HL-60 (cell line): Measurements from ENCODE around the gene FGF22.
"Not testable (repeated sequence)": the region's sequence is repeated elsewhere in the genome, so short reads cannot be mapped to it uniquely, and the experiment has no call there.

Experiments used
- DNase-seq, 2 experiments: peaks; one replicate each; pipeline ENCODE4 v3.0.0-alpha.2; 2010 to 2020; ENCODE audit warnings: low read depth in 1 of 2, low spot score in 1 of 2
- H3K27ac ChIP-seq: fragments of 250-450 bp; sonication (Bioruptor Pico); replicated peaks from 2 replicates; pipeline ENCODE4 v1.5.1; 2020; ENCODE audit warnings: mild to moderate bottlenecking, moderate library complexity
- H3K27me3 ChIP-seq: fragments of 250-450 bp; sonication (Bioruptor Pico); 2 replicates; pipeline ENCODE4 v1.5.1; 2021; ENCODE audit warnings: mild to moderate bottlenecking, moderate library complexity; ENCODE audit not compliant: insufficient read depth, poor library complexity, severe bottlenecking
- H3K4me3 ChIP-seq: replicated peaks from 2 replicates; pipeline ENCODE4 v1.5.1; 2011; ENCODE audit warnings: mild to moderate bottlenecking, control low read depth, low read length; ENCODE audit not compliant: insufficient read depth
- GABPA ChIP-seq: IDR thresholded peaks from 2 replicates; pipeline ENCODE4 v1.6.1; 2012; ENCODE audit warnings: low read depth
- POLR2AphosphoS5 ChIP-seq: IDR thresholded peaks from 2 replicates; pipeline ENCODE4 v1.6.1; 2012; ENCODE audit warnings: low read depth
- REST ChIP-seq: IDR thresholded peaks from 2 replicates; pipeline ENCODE4 v1.6.1; 2012; ENCODE audit warnings: low read depth; ENCODE audit not compliant: insufficient replicate concordance
- SPI1 ChIP-seq: IDR thresholded peaks from 2 replicates; pipeline ENCODE4 v1.6.1; 2012; ENCODE audit warnings: low read depth, mild to moderate bottlenecking, borderline replicate concordance
- TF ChIP-seq, protein P1 (sequence below): IDR thresholded peaks from one replicate; pipeline ENCODE4 v1.5.1; 2011; ENCODE audit warnings: low read length, control low read depth, inconsistent platforms; ENCODE audit not compliant: insufficient read depth

The FGF22 gene

GRCh38 chr19:605061-605971 is 34.4 kb upstream of the FGF22 start:
- H3K4me3 ChIP-seq = peak overlapping the region; percentile 26
- H3K27me3 ChIP-seq = not testable (repeated sequence)
- 0 out of 2 replicates have a peak overlapping the region, but pooled peaks have one; percentile 50 for H3K27ac ChIP-seq
- DNase-seq = peak in 1 of 2 experiments; percentile 74

GRCh38 chr19:607301-608154 is 32.2 kb upstream of the FGF22 start:
- Histone ChIP-seq H3K4me3 (no peak overlapping the region), H3K27me3 (no peaks in the 10 kb centered on the region), H3K27ac (no peak overlapping the region)
- TF ChIP-seq REST (no peak), GABPA (no peak), SPI1 (no peak), POLR2AphosphoS5 (no peak)
- DNase-seq = no peak

GRCh38 chr19:608155-609003 is 31.3 kb upstream of the FGF22 start:
- Histone ChIP-seq H3K4me3 (no peak overlapping the region), H3K27me3 (no peaks in the 10 kb centered on the region), H3K27ac (peak overlapping the region; percentile 59)
- TF ChIP-seq, protein P1, sequence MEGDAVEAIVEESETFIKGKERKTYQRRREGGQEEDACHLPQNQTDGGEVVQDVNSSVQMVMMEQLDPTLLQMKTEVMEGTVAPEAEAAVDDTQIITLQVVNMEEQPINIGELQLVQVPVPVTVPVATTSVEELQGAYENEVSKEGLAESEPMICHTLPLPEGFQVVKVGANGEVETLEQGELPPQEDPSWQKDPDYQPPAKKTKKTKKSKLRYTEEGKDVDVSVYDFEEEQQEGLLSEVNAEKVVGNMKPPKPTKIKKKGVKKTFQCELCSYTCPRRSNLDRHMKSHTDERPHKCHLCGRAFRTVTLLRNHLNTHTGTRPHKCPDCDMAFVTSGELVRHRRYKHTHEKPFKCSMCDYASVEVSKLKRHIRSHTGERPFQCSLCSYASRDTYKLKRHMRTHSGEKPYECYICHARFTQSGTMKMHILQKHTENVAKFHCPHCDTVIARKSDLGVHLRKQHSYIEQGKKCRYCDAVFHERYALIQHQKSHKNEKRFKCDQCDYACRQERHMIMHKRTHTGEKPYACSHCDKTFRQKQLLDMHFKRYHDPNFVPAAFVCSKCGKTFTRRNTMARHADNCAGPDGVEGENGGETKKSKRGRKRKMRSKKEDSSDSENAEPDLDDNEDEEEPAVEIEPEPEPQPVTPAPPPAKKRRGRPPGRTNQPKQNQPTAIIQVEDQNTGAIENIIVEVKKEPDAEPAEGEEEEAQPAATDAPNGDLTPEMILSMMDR = no peak
- TF ChIP-seq SPI1 (no peak), GABPA (no peak), REST (no peak)
- no peak for DNase-seq

- H3K27ac ChIP-seq = peak overlapping the region; percentile 59
- no peak overlapping the region for H3K4me3 ChIP-seq
- peak; percentile 63; the same call in 1 of the 2 replicates for TF ChIP-seq SPI1
- no peak for TF ChIP-seq REST
- TF ChIP-seq, protein P1 = no peak
- TF ChIP-seq POLR2AphosphoS5 = peak; percentile 37; the same call in 1 of the 2 replicates
- TF ChIP-seq GABPA = peak; percentile 62
- peak in 1 of 2 experiments; percentile 75 for DNase-seq
- H3K27me3 ChIP-seq = no peaks in the 10 kb centered on the region
Measured at GRCh38 chr19:609004-609346, 30.7 kb upstream of the FGF22 start.
